ENCODE results near the gene PABPN1.

DNA sequence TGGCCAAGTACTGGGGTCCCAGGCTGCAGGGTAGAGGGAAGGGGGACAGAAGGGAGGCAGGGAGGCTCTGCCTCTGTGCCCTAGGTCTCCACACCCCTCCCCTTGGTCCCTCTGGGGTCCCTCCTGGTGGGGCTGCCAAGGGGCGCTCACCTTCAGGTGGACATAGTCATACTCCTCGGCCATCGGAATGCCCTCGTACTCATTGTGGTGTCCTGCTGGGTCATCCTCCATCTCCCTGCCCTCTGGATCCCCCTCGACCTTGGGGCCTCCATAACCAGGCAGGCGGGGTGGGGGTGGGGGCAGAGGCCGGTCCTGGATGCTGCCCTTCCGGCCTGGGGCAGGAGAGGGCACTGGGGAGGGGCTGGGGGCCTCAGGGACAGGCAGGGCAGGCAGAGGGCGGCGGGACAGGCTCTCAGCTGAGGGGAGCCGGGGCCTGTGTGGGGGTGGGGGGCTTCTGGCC, 37.9 kb downstream of the PABPN1 start:
- TF ChIP-seq ZNF8 (CRISPR knock-in tag; IDR thresholded peaks at IDR 0.05) (no peak), TOX (CRISPR knock-in tag; IDR thresholded peaks at IDR 0.05; ENCODE audit: borderline replicate concordance) (no peak), ARNTL (CRISPR knock-in tag; IDR thresholded peaks at IDR 0.05; ENCODE audit: borderline replicate concordance, low read depth) (no peak), ZFP3 (CRISPR knock-in tag; IDR thresholded peaks at IDR 0.05) (no peak)
- TF ChIP-seq, protein P1, sequence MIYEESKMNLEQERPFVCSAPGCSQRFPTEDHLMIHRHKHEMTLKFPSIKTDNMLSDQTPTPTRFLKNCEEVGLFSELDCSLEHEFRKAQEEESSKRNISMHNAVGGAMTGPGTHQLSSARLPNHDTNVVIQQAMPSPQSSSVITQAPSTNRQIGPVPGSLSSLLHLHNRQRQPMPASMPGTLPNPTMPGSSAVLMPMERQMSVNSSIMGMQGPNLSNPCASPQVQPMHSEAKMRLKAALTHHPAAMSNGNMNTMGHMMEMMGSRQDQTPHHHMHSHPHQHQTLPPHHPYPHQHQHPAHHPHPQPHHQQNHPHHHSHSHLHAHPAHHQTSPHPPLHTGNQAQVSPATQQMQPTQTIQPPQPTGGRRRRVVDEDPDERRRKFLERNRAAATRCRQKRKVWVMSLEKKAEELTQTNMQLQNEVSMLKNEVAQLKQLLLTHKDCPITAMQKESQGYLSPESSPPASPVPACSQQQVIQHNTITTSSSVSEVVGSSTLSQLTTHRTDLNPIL (CRISPR knock-in tag; IDR thresholded peaks at IDR 0.05; ENCODE audit: low read depth): no peak
